Measurements from ENCODE around the gene VDAC1. TPM values are rescaled to one million over a fixed set of nuclear protein-coding genes. Genes with fewer than 3 reads are reported as not detected.
"Not testable (repeated sequence)": the region's sequence is repeated elsewhere in the genome, so short reads cannot be mapped to it uniquely, and the experiment has no call there.

VDAC1 gene
- total RNA-seq, result 209 TPM

GRCh38 chr5:134004626-134005416, at the start of gene VDAC1:
VDAC1 (minus strand) TSS chr5:134004975; CDS start chr5:133993012, 11,963 bp downstream.
- peak; percentile 81 for DNase-seq

- DNase-seq, result no peak
Measured at GRCh38 chr5:134053840-134054338, 49.1 kb upstream of the VDAC1 start.

GRCh38 chr5:134053314-134053839, 48.6 kb upstream of the VDAC1 start:
- no peak for DNase-seq

GRCh38 chr5:134051305-134051704, 46.5 kb upstream of the VDAC1 start:
- no peak for DNase-seq

GRCh38 chr5:134048864-134049263, 44.1 kb upstream of the VDAC1 start:
- no peak for DNase-seq

GRCh38 chr5:134047687-134048056, 42.9 kb upstream of the VDAC1 start:
- DNase-seq, result no peak

- no peak for DNase-seq
Measured at GRCh38 chr5:134046801-134047686, 42.3 kb upstream of the VDAC1 start.

GRCh38 chr5:134046330-134046729, 41.6 kb upstream of the VDAC1 start:
- no peak for DNase-seq

- no peak for DNase-seq
Measured at GRCh38 chr5:134043793-134044792, 39.3 kb upstream of the VDAC1 start.

- DNase-seq, result no peak
Measured at GRCh38 chr5:134041570-134042411, 37.0 kb upstream of the VDAC1 start.

GRCh38 chr5:134038138-134038537, 33.4 kb upstream of the VDAC1 start:
- DNase-seq, result no peak

- DNase-seq, result no peak
Measured at GRCh38 chr5:134037160-134037559, 32.4 kb upstream of the VDAC1 start.

- no peak for DNase-seq
Measured at GRCh38 chr5:134034326-134034725, 29.6 kb upstream of the VDAC1 start.

GRCh38 chr5:134030303-134030964, 25.7 kb upstream of the VDAC1 start:
- DNase-seq, result not testable (repeated sequence)

- DNase-seq, result no peak
Measured at GRCh38 chr5:134029156-134029555, 24.4 kb upstream of the VDAC1 start.

- no peak for DNase-seq
Measured at GRCh38 chr5:134028496-134028895, 23.7 kb upstream of the VDAC1 start.

- no peak for DNase-seq
Measured at GRCh38 chr5:134027288-134027615, 22.5 kb upstream of the VDAC1 start.

GRCh38 chr5:134026521-134027287, 21.9 kb upstream of the VDAC1 start:
- DNase-seq, result no peak

- DNase-seq, result no peak
Measured at GRCh38 chr5:134025786-134026185, 21.0 kb upstream of the VDAC1 start.

Measured in occipital lobe (tissue), 2 donors.